Central memory CD8-positive, alpha-beta T cell (primary cell): ENCODE measurements around the gene DRC7.

Source experiments
- ATAC-seq: fragments of 150-1000 bp; cut with Tn5 transposase; replicated peaks from 2 replicates; pipeline ENCODE4 v1.10.0; 2022; ENCODE audit warnings: mild to moderate bottlenecking, moderate FRiP score, moderate number of reproducible peaks; ENCODE audit not compliant: poor library complexity, severe bottlenecking; ENCODE audit errors: extremely low read depth
- DNase-seq, 2 donors: peaks; one replicate each; pipeline ENCODE4 v3.0.0; 2021; ENCODE audit warnings: low spot score in 2 of 2
- H3K27ac Mint-ChIP-seq: one replicate; pipeline ENCODE4 v1.8.0; 2022; ENCODE audit warnings: low read depth, mild to moderate bottlenecking, moderate library complexity, mixed read lengths
- H3K27me3 Mint-ChIP-seq: one replicate; pipeline ENCODE4 v1.8.0; 2022; ENCODE audit warnings: mixed read lengths
- H3K36me3 Mint-ChIP-seq: one replicate; pipeline ENCODE4 v1.8.0; 2022; ENCODE audit warnings: mild to moderate bottlenecking, moderate library complexity, mixed read lengths; ENCODE audit not compliant: insufficient read depth
- H3K4me1 Mint-ChIP-seq: one replicate; pipeline ENCODE4 v1.8.0; 2022; ENCODE audit warnings: mixed read lengths
- H3K4me3 Mint-ChIP-seq: one replicate; pipeline ENCODE4 v1.8.0; 2022; ENCODE audit warnings: mild to moderate bottlenecking, moderate library complexity, mixed read lengths
- H3K9me3 Mint-ChIP-seq: one replicate; pipeline ENCODE4 v1.8.0; 2022; ENCODE audit warnings: mixed read lengths

DRC7 gene

DNA sequence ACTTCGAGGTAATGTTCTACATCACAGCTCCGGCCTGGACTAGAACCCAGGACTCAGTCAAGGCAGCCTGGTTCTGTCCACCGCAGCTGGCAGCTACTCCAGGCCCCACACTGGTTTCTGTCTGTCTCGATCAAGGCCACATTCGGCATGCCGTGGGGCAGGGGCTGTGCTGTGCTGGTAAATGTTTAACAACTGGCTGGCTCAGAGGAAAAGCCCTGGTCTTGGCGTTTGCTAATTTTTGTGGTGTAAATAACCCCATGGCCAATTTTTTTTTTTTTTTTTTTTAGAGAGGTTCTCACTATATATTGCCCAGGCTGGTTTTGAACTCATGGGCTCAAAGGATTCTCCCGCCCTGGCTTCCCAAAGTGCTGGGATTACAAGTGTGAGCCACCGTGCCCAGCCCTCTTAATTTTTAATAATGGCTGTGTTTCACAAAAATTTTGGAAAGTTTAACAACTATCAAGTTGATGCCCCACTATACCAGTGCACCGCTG is 328 bp upstream of the DRC7 start:
- Mint-ChIP-seq H3K27ac (no peak overlapping the region), H3K4me1 (peaks cover 13% of the 10 kb centered on the region), H3K27me3 (peaks cover 14% of the 10 kb centered on the region), H3K9me3 (no peaks in the 10 kb centered on the region), H3K36me3 (peaks cover 2% of the 10 kb centered on the region), H3K4me3 (peak overlapping the region; percentile 14)
- ATAC-seq (no peak), DNase-seq (no peak)

DNA sequence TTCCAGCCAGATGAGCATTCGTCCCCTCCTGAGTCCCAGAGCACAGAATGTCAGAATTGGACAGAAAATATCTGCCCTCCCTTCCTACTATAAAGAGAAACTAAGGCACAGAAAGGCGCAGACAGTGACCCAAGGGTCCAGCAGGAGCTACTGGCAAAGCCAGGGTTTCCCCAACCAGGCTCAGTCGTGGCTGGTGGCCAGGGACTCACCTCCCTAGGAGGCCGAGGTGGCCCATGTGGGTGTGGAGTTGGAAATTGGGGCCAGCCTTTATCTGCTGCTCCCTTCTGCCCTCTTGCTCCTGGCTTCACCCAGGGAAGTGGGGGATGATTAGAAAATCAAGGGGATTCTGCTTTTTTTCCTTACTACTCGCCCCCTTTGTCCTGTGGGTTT is 1.1 kb downstream of the DRC7 start:
- Mint-ChIP-seq H3K4me3 (no peak overlapping the region), H3K4me1 (peaks cover 7% of the 10 kb centered on the region), H3K9me3 (no peaks in the 10 kb centered on the region), H3K27ac (no peak overlapping the region), H3K36me3 (no peaks in the 10 kb centered on the region), H3K27me3 (peaks cover 14% of the 10 kb centered on the region)
- ATAC-seq (no peak), DNase-seq (no peak)

DNA sequence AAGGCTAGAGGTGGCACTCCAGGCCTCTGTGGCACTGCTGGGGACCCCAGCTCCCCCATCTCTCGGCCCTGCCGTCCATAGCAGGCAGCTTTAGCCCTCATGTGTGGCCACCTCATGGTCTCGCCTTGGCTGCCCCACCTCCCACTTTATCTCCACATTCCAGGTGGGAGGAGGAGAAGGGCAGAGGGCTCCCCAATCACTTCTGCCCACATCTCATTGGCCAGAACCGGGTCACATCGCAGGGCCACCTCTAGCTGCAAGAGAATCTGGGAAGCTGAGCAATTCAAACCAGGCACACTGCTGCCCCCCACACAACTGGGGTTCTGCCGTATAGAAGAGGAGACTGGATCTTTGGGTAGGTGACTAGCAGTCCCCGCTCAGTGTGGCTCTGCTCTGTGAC is 1.6 kb downstream of the DRC7 start:
- no peaks in the 10 kb centered on the region for H3K36me3 Mint-ChIP-seq
- no peak overlapping the region for H3K4me3 Mint-ChIP-seq
- H3K4me1 Mint-ChIP-seq = peaks cover 7% of the 10 kb centered on the region
- H3K27ac Mint-ChIP-seq = no peak overlapping the region
- ATAC-seq (no peak), DNase-seq (no peak)
- H3K9me3 Mint-ChIP-seq = no peaks in the 10 kb centered on the region
- H3K27me3 Mint-ChIP-seq = peaks cover 14% of the 10 kb centered on the region

- H3K4me3 Mint-ChIP-seq = no peak overlapping the region
- DNase-seq (no peak), ATAC-seq (no peak)
- H3K27me3 Mint-ChIP-seq = peaks cover 2% of the 10 kb centered on the region
- H3K4me1 Mint-ChIP-seq = peaks cover 7% of the 10 kb centered on the region
- H3K9me3 Mint-ChIP-seq = no peaks in the 10 kb centered on the region
- H3K27ac Mint-ChIP-seq = no peak overlapping the region
- no peaks in the 10 kb centered on the region for H3K36me3 Mint-ChIP-seq
Observed at GRCh38 chr16:57697896-57698537, 3.4 kb downstream of the DRC7 start.

DNA sequence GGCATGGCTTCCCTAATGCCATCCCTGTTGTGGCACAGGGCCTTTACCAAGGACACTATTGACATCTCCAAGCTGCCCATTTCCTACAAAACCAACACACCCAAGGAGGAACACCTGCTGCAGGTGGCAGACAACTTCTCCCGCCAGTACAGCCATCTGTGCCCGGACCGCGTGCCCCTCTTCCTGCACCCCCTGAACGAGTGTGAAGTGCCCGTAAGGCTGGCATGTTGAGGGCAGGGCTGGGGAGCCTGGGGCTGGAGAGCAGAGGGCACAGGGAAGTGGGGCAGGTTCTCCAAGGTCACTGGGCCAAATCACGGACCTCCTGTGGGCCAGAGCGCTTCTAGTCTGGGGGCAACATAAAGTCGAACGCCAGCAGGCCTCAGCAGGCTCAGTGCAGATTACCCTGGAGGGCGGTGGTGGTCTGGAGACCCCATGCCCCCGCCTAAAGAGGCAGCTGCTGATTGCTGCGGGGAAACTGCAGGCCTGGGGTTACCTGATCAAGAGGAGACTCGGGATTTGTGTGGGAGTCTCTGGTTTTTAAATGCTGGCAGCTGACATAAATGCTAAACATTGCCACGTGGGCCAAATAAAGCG is 4.3 kb downstream of the DRC7 start:
- H3K27me3 Mint-ChIP-seq = no peaks in the 10 kb centered on the region

DNA sequence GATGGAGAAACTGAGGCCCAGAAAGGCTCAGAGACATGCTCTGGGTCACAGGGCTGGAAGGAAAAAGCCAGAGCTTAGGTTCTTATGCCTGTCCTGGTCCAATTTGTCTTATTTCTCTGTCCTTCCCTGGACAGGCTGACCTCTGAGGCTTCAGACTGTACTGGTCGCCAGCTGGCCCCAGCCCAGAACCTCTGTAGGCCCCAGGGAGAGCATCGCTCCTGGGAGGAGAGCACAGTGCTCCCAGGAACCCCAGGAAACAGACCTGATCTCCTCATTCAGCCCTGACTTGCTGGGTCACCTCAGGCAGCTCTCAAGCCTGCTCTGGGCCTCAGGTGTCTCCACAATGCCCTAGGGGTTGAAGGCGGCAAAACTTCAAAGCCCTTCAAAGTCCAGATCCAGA is 4.9 kb downstream of the DRC7 start:
- H3K27ac Mint-ChIP-seq = no peak overlapping the region
- no peaks in the 10 kb centered on the region for H3K36me3 Mint-ChIP-seq
- ATAC-seq (no peak), DNase-seq (no peak)
- no peaks in the 10 kb centered on the region for H3K27me3 Mint-ChIP-seq
- no peaks in the 10 kb centered on the region for H3K9me3 Mint-ChIP-seq
- H3K4me3 Mint-ChIP-seq = no peak overlapping the region
- peaks cover 7% of the 10 kb centered on the region for H3K4me1 Mint-ChIP-seq

More for the DNA sequence above, 4.3 kb downstream of the DRC7 start:
- H3K9me3 Mint-ChIP-seq = no peaks in the 10 kb centered on the region
- no peaks in the 10 kb centered on the region for H3K36me3 Mint-ChIP-seq
- ATAC-seq (no peak), DNase-seq (no peak)
- H3K4me3 Mint-ChIP-seq = no peak overlapping the region
- H3K4me1 Mint-ChIP-seq = peaks cover 7% of the 10 kb centered on the region
- H3K27ac Mint-ChIP-seq = no peak overlapping the region

DNA sequence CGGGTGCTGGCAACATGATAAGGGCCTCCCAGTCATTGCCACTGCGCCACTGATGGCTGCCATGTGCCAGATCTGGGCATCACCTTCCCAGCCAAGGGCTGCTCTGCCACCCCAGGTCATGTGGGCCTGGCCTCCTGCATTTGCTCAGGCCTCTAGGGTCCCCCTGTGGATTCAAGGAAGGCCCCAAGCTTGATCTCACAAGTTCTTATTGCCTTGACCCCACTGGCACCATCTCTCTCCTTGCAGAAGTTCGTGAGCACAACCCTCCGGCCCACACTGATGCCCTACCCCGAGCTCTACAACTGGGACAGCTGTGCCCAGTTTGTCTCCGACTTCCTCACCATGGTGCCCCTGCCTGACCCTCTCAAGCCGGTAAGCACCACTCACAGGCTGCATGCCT is 5.3 kb downstream of the DRC7 start:
- peaks cover 3% of the 10 kb centered on the region for H3K4me1 Mint-ChIP-seq
- ATAC-seq (no peak), DNase-seq (no peak)
- no peak overlapping the region for H3K4me3 Mint-ChIP-seq
- no peaks in the 10 kb centered on the region for H3K36me3 Mint-ChIP-seq
- H3K27ac Mint-ChIP-seq = no peak overlapping the region
- H3K27me3 Mint-ChIP-seq = no peaks in the 10 kb centered on the region
- no peaks in the 10 kb centered on the region for H3K9me3 Mint-ChIP-seq

DNA sequence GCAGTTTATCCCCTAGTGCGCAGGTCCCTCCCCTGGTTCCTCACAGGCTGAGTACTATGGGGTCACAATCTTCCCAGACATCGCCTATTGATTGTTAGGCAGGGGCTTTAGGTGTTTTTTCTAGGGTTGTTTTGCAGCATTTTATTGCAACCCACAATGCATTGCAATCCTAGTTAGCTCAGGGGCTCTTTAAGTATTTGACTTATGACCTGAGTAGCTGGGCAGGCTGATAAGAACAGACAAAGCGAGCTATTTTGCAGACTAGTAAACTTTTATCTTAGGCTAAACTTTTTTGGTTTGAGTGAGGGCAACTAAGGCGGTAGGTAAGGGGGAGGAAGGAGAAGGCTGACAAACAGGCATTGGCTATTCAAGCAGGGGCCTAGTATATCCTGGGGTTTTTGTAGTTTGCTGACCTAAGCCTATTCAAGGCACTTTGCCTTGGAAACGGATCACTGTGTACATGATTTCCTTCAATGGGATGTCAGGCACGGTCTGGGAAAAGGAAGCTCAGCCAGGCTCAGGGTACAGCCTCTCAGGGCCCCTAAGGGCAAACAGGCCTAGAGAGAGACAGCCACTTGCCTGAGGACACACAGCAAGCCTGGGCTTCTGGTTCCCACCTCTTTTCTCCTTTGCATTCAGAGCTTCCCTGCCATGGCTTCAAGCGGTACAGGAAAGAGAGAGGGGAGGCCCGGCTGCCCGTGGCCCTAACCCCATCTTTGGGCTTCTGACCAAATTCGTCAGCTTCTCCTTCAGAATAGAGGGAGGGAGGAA is 6.4 kb downstream of the DRC7 start:
- Mint-ChIP-seq H3K27me3 (no peaks in the 10 kb centered on the region), H3K27ac (no peak overlapping the region), H3K9me3 (no peaks in the 10 kb centered on the region), H3K36me3 (no peaks in the 10 kb centered on the region), H3K4me3 (no peak overlapping the region), H3K4me1 (no peaks in the 10 kb centered on the region)
- ATAC-seq (no peak), DNase-seq (no peak)

DNA sequence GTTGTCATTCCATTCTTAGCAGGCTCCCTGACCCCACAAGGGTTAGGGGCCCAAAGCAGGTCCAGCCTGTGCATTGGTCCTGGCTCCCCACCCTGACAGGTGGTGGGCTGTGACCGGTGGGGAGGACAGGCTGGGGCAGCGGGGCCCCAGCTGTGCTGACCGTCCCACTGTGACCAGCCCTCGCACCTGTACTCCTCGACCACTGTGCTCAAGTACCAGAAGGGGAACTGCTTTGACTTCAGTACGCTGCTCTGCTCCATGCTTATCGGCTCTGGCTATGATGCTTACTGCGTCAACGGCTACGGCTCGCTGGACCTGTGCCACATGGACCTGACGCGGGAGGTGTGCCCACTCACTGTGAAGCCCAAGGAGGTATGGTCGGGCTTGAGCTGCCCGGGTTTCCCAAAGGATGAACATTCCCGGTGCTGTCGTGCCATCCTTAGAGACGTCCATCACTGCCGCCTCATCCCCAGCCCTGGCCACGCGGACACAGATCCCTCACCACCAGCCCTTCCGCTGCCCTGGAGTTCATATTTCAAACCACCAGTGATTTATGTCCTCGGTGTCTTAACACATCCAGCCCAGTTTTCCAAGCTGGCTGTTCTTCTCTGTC is 7.3 kb downstream of the DRC7 start:
- DNase-seq (no peak), ATAC-seq (no peak)
- peaks cover 5% of the 10 kb centered on the region for H3K27me3 Mint-ChIP-seq
- peaks cover 4% of the 10 kb centered on the region for H3K9me3 Mint-ChIP-seq
- no peaks in the 10 kb centered on the region for H3K4me1 Mint-ChIP-seq
- H3K4me3 Mint-ChIP-seq = no peak overlapping the region
- no peak overlapping the region for H3K27ac Mint-ChIP-seq
- H3K36me3 Mint-ChIP-seq = no peaks in the 10 kb centered on the region

DNA sequence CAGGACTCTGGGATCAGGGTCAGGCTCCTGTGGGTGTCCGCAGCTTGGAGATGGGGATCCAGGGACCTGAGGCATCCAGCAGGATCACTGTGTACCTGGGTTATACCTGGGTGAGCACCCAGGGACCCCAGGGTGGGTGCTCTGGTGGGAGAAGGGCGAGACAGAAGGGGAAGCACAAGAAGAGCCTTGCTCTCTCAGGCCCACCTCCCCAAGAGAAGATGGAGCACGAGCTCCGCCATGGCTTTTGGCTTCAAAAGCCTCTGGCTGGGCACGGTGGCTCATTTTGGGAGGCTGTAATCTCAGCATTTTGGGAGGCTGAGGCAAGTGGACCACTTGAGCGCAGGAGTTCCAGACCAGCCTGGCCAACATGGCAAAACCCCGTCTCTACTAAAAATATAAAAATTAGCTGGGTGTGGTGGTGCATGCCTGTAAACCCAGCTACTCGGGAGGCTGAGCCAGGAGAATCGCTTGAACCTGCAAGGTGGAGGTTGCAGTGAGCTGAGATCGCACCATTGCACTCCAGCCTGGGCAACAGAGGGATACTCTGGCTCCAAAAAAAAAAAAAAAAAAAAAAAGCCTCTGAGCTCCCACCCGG is 8.9 kb downstream of the DRC7 start:
- H3K27me3 Mint-ChIP-seq = peaks cover 12% of the 10 kb centered on the region
- H3K9me3 Mint-ChIP-seq = peaks cover 6% of the 10 kb centered on the region
- no peaks in the 10 kb centered on the region for H3K4me1 Mint-ChIP-seq
- H3K36me3 Mint-ChIP-seq = no peaks in the 10 kb centered on the region
- ATAC-seq (no peak), DNase-seq (no peak)
- H3K4me3 Mint-ChIP-seq = no peak overlapping the region
- no peak overlapping the region for H3K27ac Mint-ChIP-seq

DNA sequence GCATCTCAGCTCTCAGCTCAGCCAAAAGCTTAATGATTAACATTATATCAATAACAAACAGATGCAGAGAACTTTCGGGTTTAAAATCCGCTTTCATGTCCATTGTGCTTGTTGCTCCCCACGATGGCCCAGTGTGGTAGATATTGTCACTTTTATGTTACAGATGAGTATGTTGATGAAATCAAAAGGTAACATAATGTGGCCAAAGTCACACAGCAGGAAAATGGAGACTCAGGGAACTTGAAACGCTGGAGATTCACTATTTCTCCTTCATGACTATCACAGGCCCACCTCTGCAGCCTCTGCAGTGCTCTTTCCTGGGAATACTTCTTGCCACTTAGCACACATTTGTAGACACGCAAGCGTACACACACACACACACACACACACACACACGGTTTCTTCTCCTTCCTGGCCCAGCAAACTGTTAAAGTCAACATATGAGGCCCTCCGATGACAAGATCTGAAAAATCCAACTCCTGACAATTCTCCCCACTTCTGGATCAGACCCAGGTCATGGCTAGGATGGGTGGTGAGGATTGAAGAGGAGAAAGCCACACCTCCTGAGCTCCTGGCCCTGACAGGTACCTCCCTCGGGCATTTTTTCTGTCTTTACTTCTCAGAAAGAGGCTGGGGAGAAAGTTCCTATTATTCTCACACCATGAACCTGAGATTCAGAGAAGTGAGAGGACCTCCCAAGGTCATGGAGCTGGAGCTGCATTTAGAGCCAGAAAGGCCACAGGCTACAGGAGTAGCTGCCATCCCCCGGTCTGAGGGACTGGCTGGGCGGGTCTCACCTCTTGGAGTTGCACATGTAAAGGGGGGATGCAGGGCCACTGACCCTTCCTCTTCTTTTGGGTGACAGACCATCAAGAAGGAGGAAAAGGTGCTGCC is 9.7 kb downstream of the DRC7 start:
- H3K4me1 Mint-ChIP-seq = no peaks in the 10 kb centered on the region
- H3K9me3 Mint-ChIP-seq = peaks cover 6% of the 10 kb centered on the region
- no peak overlapping the region for H3K27ac Mint-ChIP-seq
- DNase-seq (no peak), ATAC-seq (no peak)
- peaks cover 12% of the 10 kb centered on the region for H3K27me3 Mint-ChIP-seq
- H3K4me3 Mint-ChIP-seq = no peak overlapping the region
- peaks cover 2% of the 10 kb centered on the region for H3K36me3 Mint-ChIP-seq
